Activated B cell treated with CpG ODN at 0.5 μM for 24 hours (primary cell): ENCODE results near the gene FAM156B. TPM values are rescaled to one million over a fixed set of nuclear protein-coding genes. Genes with fewer than 3 reads are reported as not detected.
"Not testable (repeated sequence)": the region's sequence is repeated elsewhere in the genome, so short reads cannot be mapped to it uniquely, and the experiment has no call there.

Source experiments
- ATAC-seq: fragments of 200-7000 bp; cut with Tn5 transposase; one replicate; pipeline ENCODE4 v1.10.0; 2021; ENCODE audit warnings: low read depth, mild to moderate bottlenecking, moderate library complexity
- CTCF ChIA-PET: fragments of 350-600 bp; sonication (Branson Sonifier 250); formaldehyde crosslinking; loops from one replicate; lab custom pipeline; 2021; ENCODE audit warnings: antibody characterized with exemption; lab: Charles Lee
- POLR2A ChIA-PET: fragments of 350-600 bp; sonication (Branson Sonifier 250); formaldehyde crosslinking; loops from one replicate; lab custom pipeline; 2021; ENCODE audit warnings: antibody characterized with exemption; lab: Charles Lee
- DNase-seq: peaks from one replicate; pipeline ENCODE4 v3.0.0; 2022
- H3K27ac Mint-ChIP-seq: one replicate; pipeline ENCODE4 v1.8.0; 2020; ENCODE audit warnings: mixed read lengths
- H3K27me3 Mint-ChIP-seq: one replicate; pipeline ENCODE4 v1.8.0; 2021; ENCODE audit warnings: mixed read lengths
- H3K36me3 Mint-ChIP-seq: one replicate; pipeline ENCODE4 v1.8.0; 2021; ENCODE audit warnings: low read depth, mixed read lengths
- H3K4me1 Mint-ChIP-seq: one replicate; pipeline ENCODE4 v1.8.0; 2021; ENCODE audit warnings: mixed read lengths
- H3K4me3 Mint-ChIP-seq: one replicate; pipeline ENCODE4 v1.8.0; 2020; ENCODE audit warnings: mild to moderate bottlenecking, mixed read lengths
- H3K9me3 Mint-ChIP-seq: one replicate; pipeline ENCODE4 v1.8.0; 2020; ENCODE audit warnings: mixed read lengths
- intact Hi-C: fragments of 100-400 bp; cut with micrococcal nuclease; formaldehyde crosslinking; loops from one replicate; pipeline ENCODE4 v1.15.1; 2024
- total RNA-seq: library from RNA; stranded (reverse); gene quantifications from 2 replicates; pipeline ENCODE4 v1.2.3, GENCODE V29; 2022
- TF ChIP-seq, protein P1 (sequence below): fragments of 200-600 bp; IDR thresholded peaks from one replicate; pipeline ENCODE4 v1.8.0; 2022; ENCODE audit warnings: antibody characterized with exemption, mild to moderate bottlenecking

Gene FAM156B
- total RNA-seq, 1 donor from 2014 or later: 16.8 TPM

DNA sequence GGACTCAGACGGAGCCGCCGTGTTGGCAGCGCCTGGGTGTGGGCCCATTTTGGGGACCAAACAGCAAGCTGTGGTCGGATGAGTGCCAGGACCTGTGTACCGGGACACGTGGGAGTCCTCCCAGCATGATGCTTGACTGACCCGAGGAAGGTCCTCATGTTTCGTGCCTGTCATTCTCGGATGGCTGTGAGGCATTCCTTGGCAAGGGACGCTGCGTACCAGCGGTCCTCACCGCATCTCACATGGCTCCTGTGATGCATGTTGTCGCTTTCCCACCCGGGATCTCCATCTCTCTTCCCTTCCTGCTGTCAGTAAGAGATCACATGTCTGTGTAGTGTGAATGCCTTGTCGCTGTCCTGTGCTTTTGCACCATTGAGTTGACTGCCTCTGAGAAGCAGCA lies 10.8 kb downstream of the FAM156B start:
- H3K4me3 Mint-ChIP-seq, CTCF ChIA-PET, H3K4me1 Mint-ChIP-seq, H3K36me3 Mint-ChIP-seq, H3K27ac Mint-ChIP-seq, intact Hi-C loops, H3K27me3 Mint-ChIP-seq, H3K9me3 Mint-ChIP-seq, POLR2A ChIA-PET, ATAC-seq, DNase-seq: not testable (repeated sequence)

DNA sequence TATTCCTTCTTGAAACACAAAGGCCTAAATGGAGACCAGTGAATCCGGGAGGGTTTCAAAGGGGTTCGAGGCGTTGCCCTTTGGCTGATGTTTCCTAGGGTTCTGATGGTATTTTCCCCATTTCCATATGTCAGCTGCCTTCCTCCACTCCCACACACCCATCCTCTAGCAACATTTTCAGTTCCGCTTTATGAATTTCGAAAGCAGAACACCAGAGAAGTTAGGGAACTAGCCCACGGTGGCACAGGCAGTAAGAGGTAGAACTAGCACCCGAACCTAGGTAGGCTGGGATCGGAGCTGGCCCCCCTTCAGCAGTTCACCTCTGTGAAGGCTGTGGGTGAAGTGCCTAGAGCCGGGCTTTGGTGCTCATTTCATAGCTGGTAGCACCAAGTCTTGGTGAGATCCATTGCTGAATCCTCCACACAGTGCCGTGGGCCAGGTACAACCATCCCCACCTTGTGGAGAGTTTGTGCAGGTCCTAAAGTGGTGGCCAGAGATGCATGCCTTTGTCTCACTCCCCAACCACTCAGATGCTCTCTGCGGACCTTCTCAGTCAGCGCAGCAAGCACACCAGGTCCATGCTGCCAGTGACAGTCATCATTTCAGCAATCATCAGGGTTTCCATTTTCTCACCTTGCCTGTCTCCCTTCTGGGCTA lies 12.3 kb downstream of the FAM156B start:
- H3K27me3 Mint-ChIP-seq, H3K27ac Mint-ChIP-seq, ATAC-seq, H3K9me3 Mint-ChIP-seq, H3K4me1 Mint-ChIP-seq, H3K4me3 Mint-ChIP-seq, POLR2A ChIA-PET, DNase-seq, CTCF ChIA-PET, H3K36me3 Mint-ChIP-seq, intact Hi-C loops: not testable (repeated sequence)

GRCh38 chrX:52913681-52914080 lies 16.6 kb downstream of the FAM156B start:
- POLR2A ChIA-PET, H3K4me3 Mint-ChIP-seq, H3K36me3 Mint-ChIP-seq, ATAC-seq, H3K4me1 Mint-ChIP-seq, H3K27me3 Mint-ChIP-seq, H3K27ac Mint-ChIP-seq, CTCF ChIA-PET, intact Hi-C loops, DNase-seq, H3K9me3 Mint-ChIP-seq: not testable (repeated sequence)

GRCh38 chrX:52914704-52915103 lies 17.6 kb downstream of the FAM156B start:
- H3K4me3 Mint-ChIP-seq, H3K4me1 Mint-ChIP-seq, H3K9me3 Mint-ChIP-seq, H3K36me3 Mint-ChIP-seq, CTCF ChIA-PET, POLR2A ChIA-PET, ATAC-seq, intact Hi-C loops, H3K27me3 Mint-ChIP-seq, DNase-seq, H3K27ac Mint-ChIP-seq: not testable (repeated sequence)

DNA sequence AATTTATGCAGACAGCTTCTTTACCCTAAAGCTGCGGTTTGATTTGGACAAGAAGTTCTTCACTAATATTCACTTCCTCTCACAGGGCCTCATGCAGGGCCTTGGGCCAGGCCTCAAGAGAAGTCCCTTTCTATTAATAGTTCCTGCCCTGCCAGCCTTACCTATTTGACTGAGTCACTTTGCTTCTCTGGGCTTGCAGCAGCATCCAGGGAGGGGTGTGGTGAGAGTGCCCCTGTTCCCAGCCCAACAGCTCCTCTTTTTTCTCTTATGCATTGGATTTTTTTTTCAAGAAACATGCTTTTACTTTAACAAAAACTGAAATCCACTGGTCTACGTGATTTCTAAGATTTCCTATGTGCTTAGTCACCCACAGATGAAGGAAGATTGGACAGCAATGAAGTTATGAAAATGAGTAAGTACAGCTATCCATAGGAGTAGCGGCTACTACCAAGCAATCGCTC lies 26.7 kb downstream of the FAM156B start:
- Mint-ChIP-seq H3K4me3 (peak overlapping the region; percentile 58), H3K9me3 (no peaks in the 10 kb centered on the region), H3K4me1 (peaks cover 34% of the 10 kb centered on the region), H3K27me3 (no peaks in the 10 kb centered on the region), H3K27ac (peak overlapping the region; percentile 78), H3K36me3 (peaks cover 7% of the 10 kb centered on the region)
- ChIA-PET POLR2A (interaction anchor here (0.6 to 1.3 kb wide), 4 partner anchors 11 to 760 kb away, joined by 3 to 18 read pairs (median 4); no protein-coding TSS in a partner anchor), CTCF (interaction anchor here (0.8 to 1.7 kb wide), 2 partner anchors 72 to 349 kb away, joined by 3 to 4 read pairs; no protein-coding TSS in a partner anchor)
- no peak for DNase-seq
- intact Hi-C loops: no loop called here
- TF ChIP-seq, protein P1, sequence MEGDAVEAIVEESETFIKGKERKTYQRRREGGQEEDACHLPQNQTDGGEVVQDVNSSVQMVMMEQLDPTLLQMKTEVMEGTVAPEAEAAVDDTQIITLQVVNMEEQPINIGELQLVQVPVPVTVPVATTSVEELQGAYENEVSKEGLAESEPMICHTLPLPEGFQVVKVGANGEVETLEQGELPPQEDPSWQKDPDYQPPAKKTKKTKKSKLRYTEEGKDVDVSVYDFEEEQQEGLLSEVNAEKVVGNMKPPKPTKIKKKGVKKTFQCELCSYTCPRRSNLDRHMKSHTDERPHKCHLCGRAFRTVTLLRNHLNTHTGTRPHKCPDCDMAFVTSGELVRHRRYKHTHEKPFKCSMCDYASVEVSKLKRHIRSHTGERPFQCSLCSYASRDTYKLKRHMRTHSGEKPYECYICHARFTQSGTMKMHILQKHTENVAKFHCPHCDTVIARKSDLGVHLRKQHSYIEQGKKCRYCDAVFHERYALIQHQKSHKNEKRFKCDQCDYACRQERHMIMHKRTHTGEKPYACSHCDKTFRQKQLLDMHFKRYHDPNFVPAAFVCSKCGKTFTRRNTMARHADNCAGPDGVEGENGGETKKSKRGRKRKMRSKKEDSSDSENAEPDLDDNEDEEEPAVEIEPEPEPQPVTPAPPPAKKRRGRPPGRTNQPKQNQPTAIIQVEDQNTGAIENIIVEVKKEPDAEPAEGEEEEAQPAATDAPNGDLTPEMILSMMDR: no peak
- ATAC-seq: peak; percentile 25

- ATAC-seq, H3K36me3 Mint-ChIP-seq, H3K27ac Mint-ChIP-seq, H3K27me3 Mint-ChIP-seq, H3K4me3 Mint-ChIP-seq, intact Hi-C loops, DNase-seq, CTCF ChIA-PET, H3K9me3 Mint-ChIP-seq: not testable (repeated sequence)
- POLR2A ChIA-PET: interaction anchor here (1.0 kb wide), 1 partner anchor 10 kb away, joined by 3 read pairs; no protein-coding TSS in a partner anchor
- peaks cover 17% of the 10 kb centered on the region for H3K4me1 Mint-ChIP-seq
These were observed 33.1 kb downstream of the FAM156B start for GRCh38 chrX:52930214-52930613.

DNA sequence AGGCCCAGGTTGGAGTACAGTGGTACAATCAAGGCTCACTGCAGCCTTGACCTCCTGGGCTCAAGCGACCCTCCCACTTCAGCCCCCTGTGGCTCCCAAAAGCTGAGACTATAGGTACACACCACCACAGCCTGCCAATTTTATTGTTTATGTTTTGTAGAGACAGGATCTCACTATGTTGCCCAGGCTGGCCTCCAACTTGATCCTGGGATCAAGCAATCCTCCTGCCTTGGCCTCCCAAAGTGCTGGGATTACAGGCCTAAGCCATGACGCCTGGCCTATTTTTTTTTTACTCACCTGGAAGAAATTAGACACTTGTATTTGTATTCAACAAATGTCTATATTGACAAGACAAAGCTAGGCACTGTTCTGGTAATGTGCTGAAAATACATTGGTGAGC lies 36.1 kb downstream of the FAM156B start:
- ATAC-seq (no peak), DNase-seq (no peak)
- TF ChIP-seq, protein P1: no peak
- H3K4me3 Mint-ChIP-seq: no peak overlapping the region
- H3K27me3 Mint-ChIP-seq: no peaks in the 10 kb centered on the region
- peaks cover 15% of the 10 kb centered on the region for H3K4me1 Mint-ChIP-seq
- intact Hi-C loops: no loop called here
- H3K36me3 Mint-ChIP-seq: peaks cover 11% of the 10 kb centered on the region
- ChIA-PET POLR2A (no interaction called here), CTCF (no interaction called here)
- no peaks in the 10 kb centered on the region for H3K9me3 Mint-ChIP-seq
- no peak overlapping the region for H3K27ac Mint-ChIP-seq
